Stimulated activated effector memory CD8-positive, alpha-beta T cell treated with anti-CD3 and anti-CD28 coated beads, Interleukin-12 subunit alpha, Interleukin-12 subunit beta, amount 100 ng/mL, for 72 hours (primary cell): ENCODE results near the gene PADI3.
"Not testable (repeated sequence)": the region's sequence is repeated elsewhere in the genome, so short reads cannot be mapped to it uniquely, and the experiment has no call there.

ENCODE experiments used
- ATAC-seq: fragments of 150-1000 bp; cut with Tn5 transposase; 2 replicates; pipeline ENCODE4 v1.10.0; 2021
- DNase-seq, 2 donors: peaks; one replicate each; pipeline ENCODE4 v3.0.0; 2021 to 2022; ENCODE audit warnings: low spot score in 2 of 2
- H3K27ac Mint-ChIP-seq: one replicate; pipeline ENCODE4 v1.8.0; 2022; ENCODE audit warnings: mild to moderate bottlenecking, mixed read lengths
- H3K36me3 Mint-ChIP-seq: one replicate; pipeline ENCODE4 v1.8.0; 2022; ENCODE audit warnings: mild to moderate bottlenecking, mixed read lengths
- H3K4me1 Mint-ChIP-seq: one replicate; pipeline ENCODE4 v1.8.0; 2022; ENCODE audit warnings: mixed read lengths
- H3K4me3 Mint-ChIP-seq: one replicate; pipeline ENCODE4 v1.8.0; 2022; ENCODE audit warnings: mild to moderate bottlenecking, mixed read lengths
- H3K9me3 Mint-ChIP-seq: one replicate; pipeline ENCODE4 v1.8.0; 2022; ENCODE audit warnings: mixed read lengths

Gene PADI3

DNA sequence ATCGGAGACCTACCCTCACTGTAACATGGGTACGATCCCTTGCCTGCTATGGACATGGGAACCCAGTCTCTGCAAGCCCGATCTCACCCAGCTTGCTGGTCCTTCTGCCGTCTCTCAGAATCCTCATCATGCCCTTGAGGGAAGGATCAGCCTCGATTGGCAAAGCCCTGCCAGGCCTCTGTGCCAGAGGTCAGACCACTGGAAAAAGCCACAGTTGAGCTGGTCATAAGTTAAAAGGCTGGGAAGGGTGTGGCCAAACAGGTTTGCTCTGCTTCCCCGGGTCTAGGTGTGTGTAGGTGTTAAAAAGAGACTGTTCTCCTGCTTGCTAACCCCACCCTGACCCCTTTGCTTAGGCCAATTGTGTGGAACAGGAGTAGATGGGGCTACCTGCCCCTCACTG lies 19.5 kb upstream of the PADI3 start:
- Mint-ChIP-seq H3K36me3 (no peaks in the 10 kb centered on the region), H3K4me1 (no peaks in the 10 kb centered on the region), H3K27ac (no peak overlapping the region), H3K4me3 (no peak overlapping the region), H3K9me3 (no peaks in the 10 kb centered on the region)
- ATAC-seq = no peak
- DNase-seq = no peak

DNA sequence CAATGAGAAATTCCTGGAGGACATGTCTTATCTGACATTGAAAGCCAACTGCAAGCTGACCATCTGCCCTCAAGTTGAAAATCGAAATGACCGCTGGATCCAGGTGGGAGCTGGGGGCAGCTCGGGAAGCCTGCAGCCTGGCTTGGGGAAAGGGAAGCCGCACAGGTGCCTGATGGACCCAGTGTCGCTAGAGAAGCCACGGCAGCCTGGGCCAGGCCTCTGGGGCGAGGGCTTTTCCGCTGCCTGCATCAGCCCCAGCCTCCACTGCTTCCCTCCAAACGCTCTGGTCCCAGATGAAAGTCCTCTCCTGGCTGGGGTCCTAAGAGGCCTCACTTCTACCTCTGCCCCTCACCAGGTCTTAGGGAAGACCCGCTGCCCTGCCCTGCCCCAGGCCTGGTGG lies 18.8 kb upstream of the PADI3 start:
- Mint-ChIP-seq H3K4me3 (no peak overlapping the region), H3K36me3 (no peaks in the 10 kb centered on the region), H3K4me1 (no peaks in the 10 kb centered on the region), H3K9me3 (no peaks in the 10 kb centered on the region), H3K27ac (no peak overlapping the region)
- DNase-seq (no peak), ATAC-seq (no peak)

DNA sequence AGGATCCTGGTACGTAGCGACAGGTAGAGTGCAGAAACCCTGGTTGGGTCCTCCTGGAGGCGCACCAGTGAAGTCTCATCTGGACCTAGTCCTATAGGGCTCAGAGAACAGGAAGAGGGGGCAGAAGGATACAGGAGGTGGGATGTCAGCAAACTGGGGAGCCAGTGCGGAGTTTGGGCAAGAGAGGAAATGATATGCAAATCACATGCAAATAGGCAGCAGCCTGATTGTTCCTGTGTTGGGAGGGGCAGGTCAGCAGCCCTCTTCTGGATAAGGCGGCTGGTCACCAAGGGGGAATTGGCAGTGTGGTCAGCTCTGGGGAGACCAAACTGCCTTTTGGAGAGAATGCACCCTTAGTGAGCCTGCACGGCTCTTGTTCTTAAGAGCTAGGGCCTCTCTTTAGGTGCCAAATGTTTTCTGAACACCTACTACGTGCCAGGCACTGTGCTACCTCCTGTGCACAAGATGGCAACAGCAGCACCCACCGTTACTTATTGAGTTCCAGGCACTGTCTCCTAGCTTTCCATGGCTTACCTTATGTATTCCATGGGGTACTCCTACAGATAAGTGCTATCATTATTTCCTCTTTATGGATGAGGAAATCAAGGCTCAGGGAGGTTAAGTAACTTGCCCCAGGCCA lies 18.1 kb upstream of the PADI3 start:
- no peak overlapping the region for H3K27ac Mint-ChIP-seq

DNA sequence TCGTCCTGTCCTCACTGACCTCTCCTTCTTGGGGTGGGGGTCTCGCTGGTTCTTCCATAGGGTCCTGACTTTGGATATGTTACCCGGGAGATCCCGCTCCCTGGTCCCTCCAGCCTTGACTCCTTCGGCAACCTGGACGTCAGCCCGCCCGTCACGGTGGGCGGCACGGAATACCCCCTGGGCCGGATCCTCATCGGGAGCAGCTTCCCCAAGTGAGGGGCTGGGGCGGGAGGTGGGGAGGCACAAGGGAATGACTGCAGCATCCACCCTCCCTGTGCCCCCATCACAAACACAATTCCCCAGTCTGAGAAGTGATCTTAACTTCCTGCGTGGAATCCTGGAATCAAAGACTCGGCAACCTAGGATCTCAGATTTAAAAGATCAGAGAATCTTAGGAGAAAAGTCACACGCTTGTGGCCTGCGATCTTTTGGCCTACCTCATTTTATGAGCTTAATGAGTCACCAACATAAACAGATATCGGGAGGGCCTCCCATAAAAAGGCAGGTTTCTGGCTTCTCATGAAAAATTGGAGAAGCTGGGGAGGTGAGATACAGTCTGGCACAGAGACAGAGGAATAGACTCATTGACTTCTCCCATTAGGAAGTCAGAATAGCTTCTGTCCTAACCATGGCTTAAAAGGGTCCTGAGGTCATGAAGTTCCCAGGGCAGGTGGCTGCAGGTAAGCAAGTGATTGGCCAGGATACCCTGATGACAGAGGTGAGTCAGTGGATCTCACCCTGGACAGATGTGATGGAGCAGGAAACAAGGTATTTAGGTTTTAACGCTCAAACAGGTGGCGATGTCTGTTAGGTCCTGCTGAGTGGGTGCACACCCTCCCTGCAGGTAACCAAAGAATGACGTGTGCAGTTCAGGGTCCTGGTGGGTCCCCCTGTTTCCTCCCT lies 15.9 kb upstream of the PADI3 start:
- H3K27ac Mint-ChIP-seq = peak overlapping the region; percentile 32
- no peaks in the 10 kb centered on the region for H3K36me3 Mint-ChIP-seq
- H3K9me3 Mint-ChIP-seq = no peaks in the 10 kb centered on the region
- DNase-seq (no peak), ATAC-seq (no peak)
- H3K4me3 Mint-ChIP-seq = no peak overlapping the region
- peaks cover 6% of the 10 kb centered on the region for H3K4me1 Mint-ChIP-seq

More for the DNA sequence above, 18.1 kb upstream of the PADI3 start:
- H3K4me1 Mint-ChIP-seq = no peaks in the 10 kb centered on the region
- H3K9me3 Mint-ChIP-seq = no peaks in the 10 kb centered on the region
- ATAC-seq (no peak), DNase-seq (no peak)
- H3K4me3 Mint-ChIP-seq = no peak overlapping the region
- no peaks in the 10 kb centered on the region for H3K36me3 Mint-ChIP-seq

DNA sequence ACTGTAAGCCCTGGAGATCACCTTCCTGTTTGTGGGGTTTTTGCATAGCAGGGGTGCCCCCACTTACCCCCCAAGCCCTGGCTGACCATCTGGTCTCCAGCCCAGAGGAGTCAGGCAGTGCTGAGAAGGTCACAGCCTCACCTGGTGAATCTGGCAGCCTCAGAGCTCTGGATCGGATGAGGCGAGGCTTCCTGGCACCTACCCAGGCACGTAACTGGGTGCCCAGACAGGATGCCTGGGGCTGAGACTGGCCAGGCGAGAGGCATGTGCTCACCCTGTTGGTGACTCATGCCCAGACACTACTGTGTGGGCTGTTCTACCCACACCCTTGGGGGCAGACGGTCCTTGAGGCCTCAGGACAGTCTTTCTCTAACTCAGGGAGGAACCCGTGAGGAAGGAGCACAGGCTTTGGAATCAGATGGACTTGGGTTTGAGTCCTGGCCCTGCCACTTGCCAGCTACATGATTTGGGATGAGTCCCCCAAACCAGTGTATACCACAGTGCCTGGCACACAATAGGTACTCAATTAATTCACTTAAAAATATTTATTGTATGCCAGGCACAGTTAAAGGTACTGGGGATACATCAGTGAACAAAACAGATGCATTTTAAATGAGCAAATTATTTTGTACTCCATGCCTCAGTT lies 15.1 kb upstream of the PADI3 start:
- Mint-ChIP-seq H3K4me3 (no peak overlapping the region), H3K36me3 (no peaks in the 10 kb centered on the region), H3K9me3 (no peaks in the 10 kb centered on the region), H3K4me1 (peaks cover 6% of the 10 kb centered on the region), H3K27ac (peak overlapping the region; percentile 32)
- ATAC-seq (peak; percentile 73), DNase-seq (no peak)

DNA sequence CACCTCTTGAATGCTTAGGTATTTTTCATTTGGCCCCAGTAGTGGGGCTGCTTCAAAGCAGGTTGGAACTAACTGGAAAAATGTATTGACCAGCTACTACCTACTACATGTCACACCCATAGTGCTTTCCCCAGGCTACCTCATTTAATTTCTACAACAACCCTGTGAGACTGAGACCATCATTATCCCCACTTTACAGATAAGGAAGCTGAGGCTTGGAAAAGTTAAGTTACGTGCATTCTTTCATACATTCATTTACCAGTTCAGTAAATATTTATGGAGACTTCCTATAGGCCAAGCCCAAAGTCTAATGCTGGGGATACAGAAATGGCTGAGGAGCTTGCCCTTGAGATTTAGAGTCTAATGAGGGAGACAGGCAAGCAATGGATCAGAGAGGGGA lies 14.5 kb upstream of the PADI3 start:
- Mint-ChIP-seq H3K4me1 (peaks cover 6% of the 10 kb centered on the region), H3K4me3 (no peak overlapping the region), H3K27ac (no peak overlapping the region), H3K9me3 (no peaks in the 10 kb centered on the region), H3K36me3 (no peaks in the 10 kb centered on the region)
- DNase-seq (no peak), ATAC-seq (no peak)

DNA sequence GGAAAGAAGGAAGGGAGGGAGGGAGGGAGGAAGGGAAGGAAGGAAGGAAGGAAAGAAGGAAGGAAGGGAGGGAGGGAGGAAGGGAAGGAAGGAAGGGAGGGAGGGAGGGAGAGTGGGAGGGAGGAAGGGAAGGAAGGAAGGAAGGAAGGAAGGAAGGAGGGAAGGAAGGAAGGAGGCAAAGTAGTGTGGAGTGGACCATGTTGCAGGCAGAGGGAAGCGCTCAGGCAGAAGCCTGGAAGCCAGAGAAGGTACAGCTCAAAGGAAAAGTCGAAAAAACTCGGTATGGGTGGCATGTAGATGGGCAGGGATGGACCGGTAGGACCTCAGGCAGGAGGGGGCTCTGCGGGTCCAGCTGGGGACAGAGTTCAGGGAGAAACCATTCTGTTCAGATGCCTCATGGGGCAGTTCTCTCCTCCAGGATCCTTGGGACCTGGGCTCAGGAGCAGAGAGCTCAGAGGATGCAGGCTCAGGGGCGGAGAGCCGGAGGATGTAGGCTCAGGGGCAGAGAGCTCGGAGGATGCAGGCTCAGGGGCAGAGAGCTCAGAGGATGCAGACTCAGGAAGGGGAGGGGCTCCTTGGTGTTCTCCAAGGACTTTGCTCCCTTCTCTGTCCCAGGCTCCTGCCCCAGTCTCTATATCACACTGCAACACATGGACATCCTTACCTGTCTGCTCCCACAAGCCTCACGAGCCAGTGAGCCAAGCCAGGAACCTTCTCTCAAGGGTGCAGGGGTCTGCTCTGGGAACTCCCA lies 13.6 kb upstream of the PADI3 start:
- ATAC-seq (no peak), DNase-seq (no peak)
- Mint-ChIP-seq H3K27ac (no peak overlapping the region), H3K4me3 (no peak overlapping the region), H3K9me3 (no peaks in the 10 kb centered on the region), H3K36me3 (no peaks in the 10 kb centered on the region), H3K4me1 (peaks cover 6% of the 10 kb centered on the region)

DNA sequence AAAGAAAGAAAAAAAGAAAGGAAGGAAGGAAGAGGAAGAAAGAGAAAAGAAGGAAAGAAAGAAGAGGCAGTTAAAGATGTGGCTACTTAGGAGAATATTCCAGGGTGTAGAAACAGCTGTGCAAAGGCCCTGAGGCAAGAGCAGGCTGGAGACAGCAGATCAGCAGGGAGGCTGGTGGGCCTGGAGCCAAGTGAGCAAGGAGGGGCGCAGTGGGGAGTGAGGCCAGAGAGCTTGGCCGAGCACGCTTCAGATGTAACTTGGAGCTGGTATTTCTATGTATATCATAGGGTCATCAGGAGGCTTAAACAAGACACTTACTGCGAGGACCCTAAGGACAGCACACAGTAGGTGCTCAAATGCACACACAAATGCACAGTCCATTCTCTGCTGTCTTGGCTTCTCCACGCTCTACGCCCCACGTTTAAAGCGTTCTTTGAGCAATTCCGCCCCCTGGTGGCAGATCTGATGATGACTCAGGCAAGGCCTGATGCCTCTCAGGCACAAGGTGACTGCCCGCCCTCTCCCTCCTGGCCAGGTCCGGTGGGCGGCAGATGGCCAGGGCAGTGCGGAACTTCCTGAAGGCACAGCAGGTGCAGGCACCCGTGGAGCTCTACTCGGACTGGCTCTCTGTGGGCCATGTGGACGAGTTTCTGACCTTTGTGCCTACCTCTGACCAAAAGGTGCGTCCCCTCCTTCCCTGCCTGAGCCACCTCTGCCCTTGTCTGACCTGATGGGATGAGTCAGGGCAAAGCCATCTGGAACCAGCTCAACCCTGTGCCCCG lies 11.9 kb upstream of the PADI3 start:
- DNase-seq (peak; percentile 87 to 92), ATAC-seq (peak; percentile 74)
- Mint-ChIP-seq H3K4me1 (peaks cover 11% of the 10 kb centered on the region), H3K36me3 (no peaks in the 10 kb centered on the region), H3K9me3 (no peaks in the 10 kb centered on the region), H3K27ac (no peak overlapping the region), H3K4me3 (no peak overlapping the region)

DNA sequence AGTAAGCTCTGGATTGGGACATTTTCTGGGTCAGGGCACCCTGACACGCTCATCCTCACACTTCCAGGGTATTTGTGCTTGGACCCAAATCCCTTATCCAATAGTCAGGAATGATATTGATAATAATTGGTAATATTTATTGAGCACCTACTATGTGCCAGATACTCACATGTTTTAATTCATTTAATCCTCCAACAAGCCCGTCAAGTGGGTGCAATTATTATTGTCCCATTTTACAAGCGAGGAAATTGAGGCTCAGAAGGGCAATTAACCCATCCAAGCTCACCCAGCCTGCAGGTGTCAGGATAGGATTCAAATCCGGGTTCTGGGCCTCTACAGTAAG lies 11.4 kb upstream of the PADI3 start:
- no peak overlapping the region for H3K27ac Mint-ChIP-seq
- H3K4me1 Mint-ChIP-seq = peaks cover 11% of the 10 kb centered on the region
- no peak for DNase-seq
- H3K36me3 Mint-ChIP-seq = no peaks in the 10 kb centered on the region
- no peak overlapping the region for H3K4me3 Mint-ChIP-seq
- ATAC-seq = no peak
- no peaks in the 10 kb centered on the region for H3K9me3 Mint-ChIP-seq

DNA sequence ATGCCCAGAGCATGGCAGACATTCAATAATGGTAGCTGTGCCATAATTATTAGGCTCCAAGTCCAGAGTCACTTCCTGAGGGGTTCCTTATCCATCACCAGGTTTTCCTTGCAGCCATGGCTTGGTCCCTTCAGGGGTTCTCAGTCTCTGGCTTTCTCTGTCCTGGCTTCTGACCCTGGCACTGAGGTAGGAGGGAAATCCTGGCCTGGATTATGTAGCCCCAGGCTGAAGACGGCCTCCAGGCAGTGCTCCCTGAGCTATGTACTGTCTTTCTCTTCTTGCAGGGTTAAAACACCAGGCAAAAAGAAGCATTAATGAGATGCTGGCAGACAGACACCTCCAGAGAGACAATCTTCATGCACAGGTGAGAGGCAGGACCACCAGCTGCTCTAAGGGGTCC lies 9.5 kb upstream of the PADI3 start:
- Mint-ChIP-seq H3K36me3 (no peaks in the 10 kb centered on the region), H3K4me1 (peaks cover 11% of the 10 kb centered on the region), H3K27ac (no peak overlapping the region), H3K9me3 (no peaks in the 10 kb centered on the region), H3K4me3 (no peak overlapping the region)
- ATAC-seq = peak; percentile 36
- DNase-seq = no peak

DNA sequence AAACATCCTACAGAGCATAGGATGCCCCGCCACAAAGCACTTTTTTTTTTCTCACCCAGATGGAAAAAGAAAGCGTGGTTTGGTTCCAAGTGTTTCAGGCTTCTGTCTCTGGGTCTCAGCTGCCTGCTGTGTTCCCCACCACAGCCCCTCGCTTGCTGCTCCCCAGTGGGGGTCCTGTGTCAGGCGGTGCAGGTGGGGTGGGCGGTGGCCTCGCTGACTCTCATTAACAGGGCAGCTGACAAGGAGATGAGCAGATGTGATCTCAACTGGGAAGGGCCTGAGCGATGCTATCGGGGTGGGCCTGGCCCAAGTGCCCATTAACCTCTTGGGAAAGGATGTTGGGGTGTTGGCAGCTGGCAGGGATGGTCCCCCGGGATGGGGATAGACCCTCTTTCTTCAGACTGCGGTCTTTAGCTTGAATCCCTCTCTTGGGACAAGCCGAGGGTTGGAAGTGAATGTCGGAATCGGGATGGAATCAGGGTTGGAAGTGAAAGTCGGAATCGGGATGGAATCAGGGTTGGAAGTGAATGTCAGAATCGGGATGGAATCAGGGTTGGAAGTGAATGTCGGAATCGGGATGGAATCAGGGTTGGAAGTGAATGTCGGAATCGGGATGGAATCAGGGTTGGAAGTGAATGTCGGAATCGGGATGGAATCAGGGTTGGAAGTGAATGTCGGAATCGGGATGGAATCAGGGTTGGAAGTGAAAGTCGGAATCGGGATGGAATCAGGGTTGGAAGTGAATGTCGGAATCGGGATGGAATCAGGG lies 7.7 kb upstream of the PADI3 start:
- DNase-seq, H3K27ac Mint-ChIP-seq, H3K9me3 Mint-ChIP-seq, H3K36me3 Mint-ChIP-seq, H3K4me3 Mint-ChIP-seq, ATAC-seq: not testable (repeated sequence)
- peaks cover 11% of the 10 kb centered on the region for H3K4me1 Mint-ChIP-seq

DNA sequence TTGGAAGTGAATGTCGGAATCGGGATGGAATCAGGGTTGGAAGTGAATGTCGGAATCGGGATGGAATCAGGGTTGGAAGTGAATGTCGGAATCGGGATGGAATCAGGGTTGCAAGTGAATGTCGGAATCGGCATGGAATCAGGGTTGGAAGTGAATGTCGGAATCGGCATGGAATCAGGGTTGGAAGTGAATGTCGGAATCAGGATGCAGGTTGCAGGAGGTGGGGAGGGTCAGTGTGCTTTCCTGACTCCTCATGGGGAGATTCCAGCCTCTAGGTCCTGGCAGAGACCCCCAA lies 7.2 kb upstream of the PADI3 start:
- not testable (repeated sequence) for H3K27ac Mint-ChIP-seq, H3K9me3 Mint-ChIP-seq, H3K4me1 Mint-ChIP-seq, ATAC-seq, DNase-seq, H3K36me3 Mint-ChIP-seq, H3K4me3 Mint-ChIP-seq

DNA sequence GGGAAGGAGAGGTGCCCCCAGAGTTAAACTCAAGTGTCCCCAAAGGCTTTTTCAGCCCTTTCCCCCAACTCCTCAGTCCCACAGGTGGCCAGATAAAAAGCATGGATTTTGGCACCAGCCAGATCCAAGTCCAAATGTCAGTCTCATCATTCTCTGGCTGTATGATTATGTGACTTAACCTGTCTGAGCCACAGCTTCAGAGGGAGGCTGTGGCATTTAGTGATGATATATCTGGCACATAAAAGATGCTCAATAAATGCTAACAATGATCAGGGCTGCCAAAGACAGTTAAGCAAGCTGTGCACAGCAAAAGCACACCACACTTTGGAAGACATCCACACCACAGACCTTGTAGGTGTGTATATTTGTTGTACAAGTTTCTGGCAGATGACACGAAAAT lies 5.6 kb upstream of the PADI3 start:
- DNase-seq = no peak
- peaks cover 5% of the 10 kb centered on the region for H3K4me1 Mint-ChIP-seq
- H3K36me3 Mint-ChIP-seq = no peaks in the 10 kb centered on the region
- H3K4me3 Mint-ChIP-seq = no peak overlapping the region
- no peaks in the 10 kb centered on the region for H3K9me3 Mint-ChIP-seq
- H3K27ac Mint-ChIP-seq = no peak overlapping the region
- no peak for ATAC-seq
